GM18868 (cell line): ENCODE results near the gene HLA-DRB5.
"Not testable (repeated sequence)": the region's sequence is repeated elsewhere in the genome, so short reads cannot be mapped to it uniquely, and the experiment has no call there.

Experiments
- ATAC-seq: cut with Tn5 transposase; IDR thresholded peaks from one replicate; pipeline ENCODE4 v1.9.1; 2021; ENCODE audit warnings: mild to moderate bottlenecking, moderate library complexity; ENCODE audit not compliant: unreplicated experiment

Gene HLA-DRB5

GRCh38 chr6:32529697-32530430, at the start of gene HLA-DRB5:
HLA-DRB5 (minus strand) TSS chr6:32530287; CDS start chr6:32530224, 63 bp downstream.
- peak; percentile 71 for ATAC-seq

GRCh38 chr6:32578962-32579361, 48.9 kb upstream of the HLA-DRB5 start:
- no peak for ATAC-seq

- not testable (repeated sequence) for ATAC-seq
Measured at GRCh38 chr6:32577493-32577892, 47.4 kb upstream of the HLA-DRB5 start.

GRCh38 chr6:32576250-32576649, 46.2 kb upstream of the HLA-DRB5 start:
- ATAC-seq = no peak

- no peak for ATAC-seq
Measured at GRCh38 chr6:32570363-32570905, 40.3 kb upstream of the HLA-DRB5 start.

- ATAC-seq = no peak
Measured at GRCh38 chr6:32568561-32568960, 38.5 kb upstream of the HLA-DRB5 start.

GRCh38 chr6:32566957-32567356, 36.9 kb upstream of the HLA-DRB5 start:
- no peak for ATAC-seq

GRCh38 chr6:32565511-32565910, 35.4 kb upstream of the HLA-DRB5 start:
- no peak for ATAC-seq

- ATAC-seq = no peak
Measured at GRCh38 chr6:32562940-32563339, 32.9 kb upstream of the HLA-DRB5 start.

GRCh38 chr6:32559747-32560146, 29.7 kb upstream of the HLA-DRB5 start:
- no peak for ATAC-seq

- no peak for ATAC-seq
Measured at GRCh38 chr6:32558426-32559057, 28.5 kb upstream of the HLA-DRB5 start.

GRCh38 chr6:32554116-32554965, 24.3 kb upstream of the HLA-DRB5 start:
- ATAC-seq = no peak

GRCh38 chr6:32553037-32553742, 23.1 kb upstream of the HLA-DRB5 start:
- no peak for ATAC-seq

- no peak for ATAC-seq
Measured at GRCh38 chr6:32551410-32551809, 21.3 kb upstream of the HLA-DRB5 start.

GRCh38 chr6:32539839-32540238, 9.8 kb upstream of the HLA-DRB5 start:
- no peak for ATAC-seq

GRCh38 chr6:32530431-32530793, 325 bp upstream of the HLA-DRB5 start:
- peak; percentile 31 for ATAC-seq

GRCh38 chr6:32522302-32523047, 7.6 kb downstream of the HLA-DRB5 start:
- no peak for ATAC-seq

- ATAC-seq = no peak
Measured at GRCh38 chr6:32519910-32520258, 10.2 kb downstream of the HLA-DRB5 start.

- ATAC-seq = no peak
Measured at GRCh38 chr6:32519118-32519909, 10.8 kb downstream of the HLA-DRB5 start.
